IPS DF 4.7 (cell line): ENCODE data around the gene DOCK1.
"Not testable (repeated sequence)": the region's sequence is repeated elsewhere in the genome, so short reads cannot be mapped to it uniquely, and the experiment has no call there.

Source experiments
- DNase-seq: peaks from one replicate; pipeline ENCODE4 v3.0.0-alpha.2; 2013; ENCODE audit warnings: low spot score; ENCODE audit errors: extremely low read depth

Gene DOCK1

DNA sequence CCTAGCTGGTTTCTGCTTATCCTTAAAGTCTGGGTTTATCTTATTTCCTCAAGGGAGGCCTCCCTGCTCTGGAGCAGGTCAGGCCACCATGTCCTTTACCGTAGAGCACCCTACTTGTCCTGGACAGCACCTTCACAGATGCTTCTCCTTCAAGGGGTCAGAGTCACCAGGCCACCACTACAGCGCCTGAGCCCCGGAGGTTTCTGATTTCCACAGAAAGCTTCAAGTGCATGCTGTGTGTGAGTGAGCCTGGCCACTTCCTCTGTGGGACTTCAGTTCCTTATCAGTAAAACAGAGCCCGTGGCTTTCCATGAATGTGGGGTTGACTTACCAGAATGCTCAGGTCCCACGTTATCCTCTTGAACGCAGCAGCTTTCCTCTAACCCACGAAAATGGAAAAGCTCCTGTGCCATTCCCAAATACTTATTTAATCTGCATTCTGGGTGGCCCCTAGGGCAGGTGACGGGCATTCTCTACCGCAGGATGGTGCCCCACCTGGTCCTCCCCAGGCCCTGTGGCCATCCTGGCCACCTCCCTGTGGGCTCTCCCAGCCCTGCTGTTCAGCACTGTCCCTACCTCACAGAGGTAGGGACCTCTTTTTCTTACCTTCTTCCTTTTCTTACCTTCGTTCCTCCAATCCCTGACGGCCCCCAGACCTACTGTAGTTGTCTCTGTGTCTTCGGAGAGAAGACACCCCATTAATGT, 1.4 kb upstream of the DOCK1 start:
- no peak for DNase-seq

DNA sequence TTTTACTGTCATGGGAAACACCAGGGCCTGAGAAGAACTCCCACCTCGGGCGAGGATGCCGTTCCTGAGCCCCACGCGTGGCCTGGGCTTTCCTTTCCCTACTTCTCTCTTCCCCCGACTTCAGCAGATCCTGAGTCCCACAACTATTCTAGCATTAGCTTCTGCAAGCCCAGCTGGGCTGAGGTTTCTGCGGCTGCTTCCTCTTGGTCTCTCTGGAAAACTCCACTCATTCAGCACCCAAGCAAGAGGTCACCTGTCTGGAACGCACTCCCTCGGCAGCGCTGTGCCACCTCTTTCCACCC, 761 bp upstream of the DOCK1 start:
- no peak for DNase-seq

DNA sequence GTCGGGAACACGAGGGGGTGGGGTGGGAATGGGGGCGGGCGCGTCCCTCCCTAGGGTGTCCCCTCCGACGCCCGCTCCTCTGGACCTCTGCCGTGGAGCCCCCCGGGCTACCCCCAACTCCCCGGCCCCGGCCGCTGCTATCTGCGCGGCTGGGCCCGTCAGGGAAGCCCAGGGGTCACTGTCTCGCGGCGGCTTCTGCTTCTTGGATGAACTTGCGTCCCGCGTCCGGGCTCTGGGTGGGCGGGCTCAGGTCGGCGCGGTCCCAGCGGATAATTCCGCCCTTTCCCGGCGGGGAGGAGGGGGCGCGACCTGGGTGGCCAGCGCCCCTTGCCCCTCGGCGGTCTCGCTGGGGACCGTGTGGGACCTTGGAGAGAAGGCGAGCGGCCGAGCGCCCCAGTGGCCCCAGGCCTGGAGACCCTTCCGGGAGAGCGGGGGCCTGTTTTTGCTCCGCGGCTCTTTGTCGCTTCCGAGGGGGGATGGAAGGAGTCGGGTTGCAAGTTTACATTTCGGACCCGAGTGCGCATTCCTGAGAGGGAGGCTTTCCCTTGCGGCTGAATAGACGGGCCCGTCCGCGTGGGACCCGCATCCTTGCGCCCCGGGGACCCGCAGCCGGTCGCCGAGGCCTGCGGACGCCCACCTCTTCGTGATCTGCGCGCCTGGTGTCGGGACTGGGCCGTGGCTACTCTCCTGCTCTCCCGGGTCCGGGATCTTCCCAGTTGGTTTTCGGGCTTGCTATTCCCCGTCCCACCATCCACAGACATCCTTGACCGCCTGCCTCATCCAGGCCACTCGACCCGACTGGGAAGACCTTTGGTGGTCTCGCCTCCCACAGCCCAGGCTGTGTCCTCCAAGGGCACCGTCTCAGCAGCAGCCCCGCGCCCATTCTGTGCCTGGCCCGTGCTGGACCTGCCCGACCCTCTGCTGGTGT, 812 bp downstream of the DOCK1 start:
- no peak for DNase-seq

DNA sequence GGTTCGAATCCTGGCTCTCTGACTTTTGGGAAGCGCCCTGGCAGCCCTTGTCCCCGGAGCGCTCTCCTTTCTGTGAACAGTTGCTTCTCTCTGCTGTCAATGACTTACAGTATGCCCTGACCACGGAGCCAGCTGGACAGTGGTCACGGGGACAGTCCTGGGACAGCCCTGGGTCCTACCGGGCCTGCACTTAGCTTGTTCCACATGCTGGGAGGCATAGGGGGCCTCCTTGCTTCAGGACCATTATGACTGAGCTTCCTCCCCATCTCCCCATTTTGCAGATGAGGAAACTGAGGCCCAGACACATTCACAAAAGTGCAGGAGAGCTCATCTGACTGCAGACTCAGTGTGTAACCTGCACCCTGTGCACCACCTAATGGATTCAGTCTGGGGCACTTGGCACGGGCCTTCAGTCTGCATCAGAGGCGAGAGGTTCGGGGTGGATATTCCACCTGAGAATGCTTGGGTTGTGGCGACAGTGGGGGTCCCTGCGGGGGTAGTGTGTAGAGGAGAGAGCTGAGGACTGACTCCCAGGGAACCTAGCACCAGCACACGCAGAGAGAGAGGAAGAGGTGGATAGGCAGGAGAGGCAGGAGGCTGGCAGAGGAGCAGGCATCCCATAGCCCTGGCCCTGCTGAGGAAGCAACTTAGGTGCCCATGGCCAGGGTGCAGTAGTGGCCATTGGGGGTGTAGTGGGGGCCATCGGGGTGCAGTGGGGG, 1.6 kb downstream of the DOCK1 start:
- DNase-seq: no peak

DNA sequence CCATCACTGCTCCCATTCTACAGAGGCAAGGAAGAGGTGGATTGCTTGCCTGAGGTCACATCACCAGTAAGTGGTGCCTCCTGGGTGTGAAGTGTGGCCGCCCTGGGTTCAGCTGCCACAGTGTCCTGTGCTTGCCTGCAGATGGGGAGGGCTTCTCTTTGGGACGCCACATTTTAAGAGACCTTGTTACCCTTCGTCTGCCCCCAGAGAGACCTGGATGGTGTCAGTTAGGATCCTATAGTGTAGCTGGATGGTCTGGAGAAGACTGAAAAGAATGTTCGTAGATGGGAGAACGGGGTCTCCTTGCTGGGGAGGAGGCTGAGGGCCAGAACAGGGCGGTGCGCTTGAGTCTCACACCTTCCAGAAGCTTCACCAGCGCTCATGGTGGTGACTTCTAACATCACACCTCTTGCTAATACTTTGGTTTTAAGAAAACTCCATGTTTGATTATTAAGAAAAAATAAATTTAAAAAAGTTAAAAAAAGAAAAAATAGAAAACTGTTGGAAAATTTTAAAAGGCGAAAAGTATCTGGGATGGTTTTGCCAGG, 2.3 kb downstream of the DOCK1 start:
- DNase-seq: no peak

DNA sequence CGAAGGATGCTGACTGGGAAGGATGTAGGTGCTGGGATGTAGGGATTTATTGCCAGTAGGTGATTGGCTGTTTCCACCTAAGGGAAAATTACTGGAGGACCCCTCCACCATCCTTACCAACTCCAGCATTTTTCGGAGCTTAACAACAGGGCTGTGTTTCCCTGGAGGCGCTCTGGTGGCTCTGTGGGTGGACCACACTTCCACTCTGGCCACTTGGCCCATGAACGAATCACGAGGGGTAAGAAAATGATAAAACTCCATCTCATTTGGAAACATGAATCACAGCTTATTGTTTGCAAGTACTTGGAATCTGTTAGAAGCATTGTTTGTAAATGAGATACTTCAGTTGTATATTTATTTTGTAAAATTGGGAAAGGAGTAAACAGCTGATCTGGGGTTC, 3.0 kb downstream of the DOCK1 start:
- no peak for DNase-seq

DNA sequence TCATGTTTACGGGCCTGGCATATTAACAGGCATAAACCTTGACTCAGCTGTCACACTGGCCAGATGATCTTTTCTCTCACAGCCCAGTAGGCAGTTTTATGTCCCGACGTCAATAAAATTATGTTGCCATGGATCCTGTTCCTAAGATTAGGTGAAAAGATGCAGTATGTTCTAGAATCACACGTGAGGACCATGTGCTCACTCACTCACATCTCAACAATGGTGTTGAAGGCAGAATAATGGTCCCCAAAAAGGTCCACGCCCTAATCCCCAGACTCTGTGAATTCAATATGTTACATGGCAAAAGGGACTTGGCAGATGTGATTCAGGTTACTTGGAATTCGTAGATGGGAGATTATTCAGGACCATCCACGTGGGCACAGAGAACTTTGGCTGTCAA, 3.5 kb downstream of the DOCK1 start:
- DNase-seq: no peak

DNA sequence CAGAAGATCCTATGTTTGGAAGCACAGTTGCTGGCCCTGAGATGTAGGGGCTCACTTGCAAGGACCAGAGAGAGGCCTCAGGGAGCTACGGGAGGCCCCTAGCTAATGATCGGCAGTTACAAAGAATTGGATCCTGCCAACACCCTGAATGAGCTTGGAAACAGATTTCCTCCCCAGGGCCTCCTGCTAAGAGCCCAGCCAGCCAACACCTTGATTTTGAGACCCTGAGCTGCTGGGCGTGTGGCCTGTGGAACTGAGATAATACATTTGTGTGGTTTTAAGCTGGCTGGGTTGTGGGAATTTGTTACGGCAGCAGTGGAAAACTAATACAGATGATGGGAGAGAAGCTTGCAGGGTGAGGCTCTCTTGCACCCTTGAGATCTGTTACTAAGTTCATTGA, 3.9 kb downstream of the DOCK1 start:
- DNase-seq: no peak

DNA sequence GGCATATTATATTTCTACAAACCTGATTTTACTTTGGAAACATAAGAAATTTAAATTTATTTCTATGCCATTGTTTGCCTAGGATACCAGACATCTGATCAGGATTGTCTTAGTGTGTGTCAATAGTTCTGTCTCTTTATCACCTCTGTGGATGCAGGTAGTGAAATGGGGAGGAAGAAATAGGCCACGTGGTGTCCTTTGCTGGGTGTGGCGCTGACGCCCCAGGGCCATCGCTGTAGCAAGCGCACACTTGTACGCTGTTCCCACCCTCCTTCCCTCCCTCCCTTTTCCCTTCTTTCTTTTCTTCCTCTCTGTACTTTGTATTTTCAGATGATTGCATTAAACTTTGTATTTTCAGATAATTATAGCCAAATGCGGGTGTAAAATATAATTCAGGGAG, 5.0 kb downstream of the DOCK1 start:
- DNase-seq: no peak

DNA sequence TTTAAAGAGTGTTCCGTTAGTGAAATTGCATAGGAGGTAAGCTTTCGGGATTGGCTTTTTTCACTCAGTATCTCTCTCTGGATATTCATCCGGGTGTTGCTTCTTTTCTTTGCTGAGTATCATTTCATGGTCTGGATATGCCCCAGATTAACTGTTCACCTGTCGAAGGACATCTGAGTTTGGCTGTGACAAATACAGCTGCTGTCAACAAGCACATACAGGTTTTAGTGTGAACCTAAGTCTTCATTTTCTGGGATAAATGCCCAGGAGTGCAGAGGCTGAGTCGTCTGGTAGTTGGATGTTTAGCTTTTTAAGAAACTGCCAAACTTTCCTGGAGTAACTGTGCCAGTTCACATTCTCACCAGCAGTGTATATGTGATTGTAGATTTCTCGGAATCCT, 5.6 kb downstream of the DOCK1 start:
- DNase-seq: no peak

DNA sequence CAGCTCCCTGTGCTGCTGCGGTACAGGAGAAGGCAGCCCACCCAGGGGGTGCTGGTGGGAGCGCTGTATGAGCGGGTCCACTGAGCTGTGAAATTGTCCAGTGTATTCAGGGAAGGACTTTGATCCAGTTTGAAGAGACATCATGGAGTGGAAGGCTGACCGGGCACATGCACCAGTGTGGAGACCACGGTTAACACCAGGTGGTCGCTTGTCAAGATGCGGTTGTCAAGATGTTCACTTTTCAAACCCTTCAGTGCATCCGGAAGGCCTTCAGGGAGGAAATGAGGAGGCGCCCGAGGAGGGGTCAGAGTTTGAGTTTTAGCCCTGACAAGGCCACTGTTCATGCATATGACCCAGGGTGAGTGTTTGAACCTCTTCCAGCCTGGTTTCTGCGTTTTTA, 6.1 kb downstream of the DOCK1 start:
- DNase-seq: no peak

DNA sequence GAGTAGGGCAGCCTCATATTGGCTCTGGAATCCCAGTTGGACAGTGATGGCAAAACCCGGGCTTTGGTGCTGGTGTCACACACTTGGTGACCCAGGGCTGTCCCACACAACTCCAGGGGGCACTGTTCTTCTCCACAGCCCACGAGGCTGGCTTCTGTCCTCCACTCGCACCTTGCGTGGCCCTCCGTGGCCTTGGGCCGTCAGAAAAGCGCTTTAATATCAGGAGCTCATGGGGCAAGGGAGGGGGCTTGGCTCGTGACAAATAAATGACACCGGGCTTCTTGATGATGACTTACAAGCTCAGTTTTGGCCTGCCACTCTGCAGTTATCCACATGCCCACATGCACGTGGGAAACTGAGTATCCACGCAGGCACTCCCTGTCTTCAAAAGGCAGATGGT, 8.1 kb downstream of the DOCK1 start:
- DNase-seq: no peak

DNA sequence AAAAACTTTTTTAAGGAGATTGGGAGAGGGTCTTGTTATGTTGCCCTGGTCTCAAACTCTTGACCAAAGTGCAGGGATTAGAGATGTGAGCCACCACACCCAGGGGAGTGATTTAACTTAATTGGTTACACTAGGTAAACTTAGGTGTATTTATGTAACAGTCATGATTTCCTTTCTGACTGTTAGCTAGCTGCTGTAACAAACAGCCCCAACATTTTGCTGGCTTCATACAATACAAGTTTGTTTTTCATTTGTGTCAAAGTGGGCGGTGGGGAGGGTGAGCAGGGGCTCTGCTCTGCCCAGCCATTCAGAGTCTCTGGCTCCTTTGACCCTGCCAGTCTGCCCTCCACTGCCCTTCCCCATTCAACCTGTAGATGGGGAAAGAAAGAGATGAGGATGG, 9.3 kb downstream of the DOCK1 start:
- no peak for DNase-seq

DNA sequence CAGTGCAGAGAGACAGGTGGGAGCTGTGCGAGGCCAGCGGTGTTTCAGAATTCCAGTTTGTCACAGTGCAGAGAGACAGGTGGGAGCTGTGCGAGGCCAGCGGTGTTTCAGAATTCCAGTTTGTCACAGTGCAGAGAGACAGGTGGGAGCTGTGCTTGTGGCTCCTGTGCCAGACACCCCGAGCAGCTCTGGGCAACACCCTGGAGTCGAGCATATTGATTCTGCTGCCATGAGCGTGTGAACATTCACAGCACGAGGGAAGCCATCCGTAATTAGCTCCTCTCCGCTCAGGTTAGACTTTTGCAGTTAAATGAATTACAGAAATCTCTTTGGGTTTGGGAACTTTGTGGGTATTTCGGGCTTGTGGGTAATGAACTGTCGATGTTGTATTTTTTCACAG, 11.7 kb downstream of the DOCK1 start:
- not testable (repeated sequence) for DNase-seq

DNA sequence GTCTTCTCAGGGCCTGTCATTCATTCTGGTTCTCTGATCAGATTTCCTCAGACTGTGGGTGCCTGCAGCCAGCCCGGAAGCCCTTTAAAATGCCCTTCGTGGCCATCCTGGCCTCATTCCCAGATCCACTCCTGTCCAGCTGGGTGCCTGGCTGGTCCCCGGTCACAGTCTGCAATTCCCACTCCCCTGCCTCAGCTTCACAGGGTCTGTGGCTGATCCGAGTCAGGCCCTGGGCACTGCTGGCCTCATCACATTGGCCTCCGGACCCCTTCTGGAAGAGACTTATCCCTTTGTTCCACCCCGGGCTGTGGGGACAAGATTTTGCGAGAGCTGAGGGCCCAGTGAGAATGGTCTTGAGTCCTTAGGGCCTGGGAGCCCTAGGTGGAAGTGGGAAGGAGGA, 12.1 kb downstream of the DOCK1 start:
- DNase-seq: no peak

DNA sequence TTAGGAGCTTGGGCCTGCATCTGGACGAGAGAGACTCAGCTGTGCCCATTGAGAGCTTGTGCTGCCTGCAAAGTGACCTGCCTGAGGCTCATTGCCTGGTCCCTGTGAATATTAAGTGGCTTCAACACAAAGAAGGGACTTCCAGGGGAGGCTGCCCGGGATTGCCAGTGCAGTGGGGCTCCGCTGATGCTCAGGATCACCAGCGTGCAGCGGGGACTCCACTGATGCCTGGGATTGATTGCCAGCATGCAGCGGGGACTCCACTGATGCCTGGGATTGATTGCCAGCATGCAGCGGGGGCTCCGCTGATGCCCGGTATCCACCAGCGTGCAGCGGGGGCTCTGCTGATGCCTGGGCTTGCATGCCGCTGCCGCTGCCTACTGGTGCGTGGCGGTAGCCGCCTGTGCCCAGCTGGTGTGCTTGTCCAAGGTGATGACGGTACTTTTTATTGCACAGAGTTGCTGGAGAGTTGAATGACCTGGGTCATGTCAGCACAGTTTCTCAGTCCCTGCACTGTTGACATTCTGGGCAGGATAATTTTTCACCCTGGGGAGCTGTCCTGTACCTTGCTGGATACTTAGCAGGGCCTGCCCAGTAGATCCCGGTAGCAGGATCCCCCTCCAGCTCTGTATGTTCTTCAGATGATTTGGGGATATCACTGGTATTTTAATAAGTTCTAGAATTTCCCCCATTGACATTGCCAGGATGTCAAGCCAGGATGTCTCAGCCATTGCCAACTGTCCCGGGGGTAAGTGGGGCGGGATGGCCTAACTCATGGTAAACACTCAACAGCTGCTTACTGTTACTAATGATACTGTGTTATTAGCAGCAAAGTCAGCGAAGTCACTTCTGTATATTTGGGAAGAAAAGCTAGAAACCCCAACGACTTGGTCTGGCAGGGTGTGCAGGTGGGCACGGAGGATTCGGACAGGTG, 13.0 kb downstream of the DOCK1 start:
- DNase-seq: no peak

DNA sequence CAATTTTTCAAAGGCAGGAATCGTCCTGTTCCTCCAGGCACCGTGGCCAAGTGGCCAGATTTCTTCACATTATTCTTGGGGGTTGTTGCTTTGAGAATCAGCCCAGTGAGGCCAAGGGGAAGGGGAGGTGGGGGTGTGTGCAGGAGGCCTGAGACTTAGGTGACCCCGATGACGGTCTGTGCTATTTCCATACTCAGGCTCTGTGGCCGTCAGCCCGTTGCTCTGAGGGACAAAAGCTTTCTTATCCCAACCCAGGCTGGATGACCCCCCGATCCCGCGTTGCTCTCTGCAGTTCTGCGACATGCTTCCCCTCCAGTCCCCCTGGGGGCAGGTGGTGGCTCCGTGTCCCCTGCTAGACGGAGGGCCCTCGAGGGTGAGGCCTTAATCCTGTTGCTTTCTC, 14.2 kb downstream of the DOCK1 start:
- DNase-seq: no peak

DNA sequence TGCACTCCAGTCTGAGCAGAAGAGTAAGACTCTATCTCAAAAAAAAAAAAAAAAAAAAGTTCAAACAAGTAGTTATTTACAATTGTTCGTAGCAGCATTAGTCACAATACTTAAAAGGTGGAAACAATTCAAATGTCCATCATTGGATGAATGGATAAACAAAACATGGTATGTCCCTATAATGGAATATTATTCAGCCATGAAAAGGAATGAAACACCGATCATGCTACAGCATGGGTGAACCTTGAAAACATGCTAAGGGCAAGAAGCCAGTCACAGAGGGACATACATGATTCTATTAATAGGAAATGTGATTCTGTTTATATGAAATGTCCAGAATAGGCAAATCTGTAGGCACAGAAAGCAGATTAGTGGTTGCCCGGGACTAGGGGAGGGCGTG, 15.9 kb downstream of the DOCK1 start:
- no peak for DNase-seq

DNA sequence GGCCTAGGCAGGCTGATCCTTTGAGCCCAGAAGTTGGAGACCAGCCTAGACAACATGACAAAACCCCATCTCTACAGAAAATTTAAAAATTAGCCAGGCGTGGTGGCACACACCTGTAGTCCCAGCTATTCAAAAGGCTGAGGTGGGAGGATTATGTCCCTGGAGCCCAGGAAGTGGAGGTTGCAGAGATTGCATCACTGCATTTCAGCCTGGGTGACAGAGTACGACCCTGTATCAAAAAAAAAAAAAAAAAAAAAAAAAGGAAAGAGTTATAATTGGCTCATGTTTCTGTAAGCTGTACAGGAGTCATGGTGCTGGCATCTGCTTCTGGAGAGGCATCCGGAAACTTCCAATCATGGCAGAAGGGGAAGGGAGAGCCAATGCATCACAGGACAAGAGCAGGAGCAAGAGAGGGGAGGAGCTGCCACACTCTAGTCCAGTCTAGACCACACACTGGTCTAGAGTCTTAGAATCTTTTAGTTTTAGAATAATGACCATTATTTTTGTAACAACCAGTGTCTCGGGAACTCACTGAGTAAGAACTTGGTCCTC, 16.8 kb downstream of the DOCK1 start:
- DNase-seq: no peak

DNA sequence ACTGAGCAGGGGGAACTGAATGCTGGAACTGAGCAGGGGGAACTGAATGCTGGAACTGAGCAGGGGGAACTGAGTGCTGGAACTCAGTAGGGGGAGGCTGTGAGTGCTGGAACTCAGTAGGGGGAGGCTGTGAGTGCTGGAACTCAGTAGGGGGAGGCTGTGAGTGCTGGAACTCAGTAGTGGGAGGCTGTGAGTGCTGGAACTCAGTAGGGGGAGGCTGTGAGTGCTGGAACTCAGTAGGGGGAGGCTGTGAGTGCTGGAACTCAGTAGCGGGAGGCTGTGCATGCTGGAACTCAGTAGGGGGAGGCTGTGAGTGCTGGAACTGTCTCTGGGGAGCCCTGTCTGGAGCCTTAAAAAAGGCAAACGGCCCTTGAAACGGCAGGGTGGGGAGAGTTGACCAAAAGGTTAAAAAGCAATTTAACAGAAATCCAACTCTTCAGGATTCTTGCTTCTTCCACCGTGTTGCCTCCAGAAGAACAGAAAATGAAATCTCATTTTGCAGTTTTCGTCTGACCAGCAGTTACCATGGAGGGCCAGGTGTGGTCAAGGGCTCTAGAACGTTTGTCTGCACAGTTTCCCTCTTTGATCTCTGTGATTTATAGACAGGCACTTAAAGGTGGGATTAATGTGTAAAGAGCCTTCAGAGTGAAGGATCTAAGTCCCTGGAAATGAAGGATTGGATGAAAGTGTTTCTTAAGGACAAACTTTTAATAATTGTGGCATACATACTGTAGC, 19.1 kb downstream of the DOCK1 start:
- DNase-seq: no peak
